ENCODE data around the gene TRMT61A.

Gene TRMT61A

DNA sequence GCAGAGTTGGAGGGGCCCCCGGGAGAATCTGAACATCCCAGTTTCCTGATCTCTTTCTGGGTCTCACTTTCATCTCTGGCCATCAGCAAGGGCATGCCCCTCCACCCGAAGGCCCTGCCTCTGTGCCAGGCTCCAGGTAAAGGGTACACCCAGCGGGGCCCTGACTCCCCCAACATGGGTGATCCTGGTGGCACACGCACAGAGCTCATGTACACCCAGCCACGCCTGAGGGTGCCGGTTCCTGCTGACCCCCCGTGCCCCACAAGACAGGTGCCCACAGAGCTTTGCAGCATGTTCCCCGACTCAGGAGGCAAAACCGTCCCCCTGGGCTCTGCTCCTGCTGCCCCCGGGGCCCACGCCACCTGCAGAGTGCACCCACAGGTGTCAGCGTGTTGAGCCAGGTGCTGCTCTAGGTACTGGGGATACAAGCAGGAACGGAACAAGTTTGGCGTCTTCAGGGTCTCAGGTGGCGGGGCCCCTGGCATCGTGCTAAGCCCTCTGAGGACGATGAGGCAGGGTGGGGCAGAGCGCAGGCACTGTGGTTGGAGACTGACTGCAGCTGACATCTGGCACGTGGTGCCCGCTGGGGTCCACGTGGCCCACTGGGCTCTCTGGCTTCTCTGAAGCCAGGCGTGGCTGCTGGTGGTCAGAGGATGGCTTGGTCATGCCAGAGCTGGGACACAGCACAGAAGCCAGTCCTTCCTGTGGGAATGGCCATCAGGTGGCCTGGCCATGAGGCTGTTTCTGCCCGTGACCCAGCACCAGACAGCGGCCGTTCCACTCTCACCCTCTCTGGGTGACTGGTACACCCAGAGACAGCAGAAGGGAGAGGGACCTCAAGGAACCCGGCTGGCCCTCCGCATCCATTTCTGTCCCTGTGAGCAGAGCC, 19.7 kb downstream of the TRMT61A start:
- no peak for DNase-seq

DNA sequence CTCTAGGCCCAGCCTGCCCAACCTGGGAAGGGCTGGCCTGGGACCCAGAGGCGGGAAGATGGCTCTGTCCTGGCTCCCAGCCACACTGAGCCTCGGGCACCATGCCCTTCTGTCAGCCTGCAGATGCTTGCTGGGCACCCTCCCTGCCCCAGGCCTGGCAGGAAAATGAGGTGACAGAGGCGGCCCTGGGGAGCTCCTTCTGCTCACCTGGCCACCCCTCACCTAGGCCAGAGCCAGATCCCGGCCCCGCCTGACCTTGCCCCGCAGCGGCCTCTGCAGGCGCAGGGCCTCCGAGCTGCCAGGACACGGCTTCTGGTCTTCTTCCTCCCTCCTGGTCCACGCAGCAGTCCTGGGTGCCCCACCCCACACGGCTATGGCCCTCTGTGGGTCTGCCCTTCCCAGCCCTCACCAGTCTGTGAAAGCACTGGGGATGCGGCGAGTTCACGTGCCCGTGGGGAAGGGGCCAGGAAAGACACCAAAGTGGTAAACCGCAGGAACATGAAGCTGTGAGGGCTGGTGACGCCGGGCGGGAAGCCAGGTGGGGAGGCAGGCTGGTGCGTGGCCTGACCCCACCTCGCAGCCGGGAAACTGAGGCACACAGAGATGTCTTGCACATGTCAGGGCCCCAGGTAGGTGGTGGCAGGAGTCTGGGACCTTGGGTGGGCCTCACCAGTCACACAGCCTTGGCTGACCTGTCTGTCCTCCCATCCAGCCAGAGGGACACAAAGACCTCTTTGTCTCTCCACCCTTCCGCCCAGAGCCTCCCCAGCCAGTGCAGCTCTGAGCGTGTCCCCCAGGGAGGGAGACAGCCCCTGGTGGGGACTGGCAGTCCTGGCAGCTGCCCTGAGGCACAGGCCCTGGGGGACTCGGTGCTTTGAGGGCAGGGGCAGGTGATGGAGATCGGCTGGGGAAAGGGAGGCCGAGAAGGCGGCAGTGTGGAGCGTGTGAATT, 20.6 kb downstream of the TRMT61A start:
- DNase-seq: no peak

- DNase-seq: no peak
Observed at GRCh38 chr14:103550451-103551337, 21.7 kb downstream of the TRMT61A start.

GRCh38 chr14:103551338-103551762, 22.4 kb downstream of the TRMT61A start:
- DNase-seq: no peak

- DNase-seq: no peak
Observed at GRCh38 chr14:103552011-103552845, 23.2 kb downstream of the TRMT61A start.

DNA sequence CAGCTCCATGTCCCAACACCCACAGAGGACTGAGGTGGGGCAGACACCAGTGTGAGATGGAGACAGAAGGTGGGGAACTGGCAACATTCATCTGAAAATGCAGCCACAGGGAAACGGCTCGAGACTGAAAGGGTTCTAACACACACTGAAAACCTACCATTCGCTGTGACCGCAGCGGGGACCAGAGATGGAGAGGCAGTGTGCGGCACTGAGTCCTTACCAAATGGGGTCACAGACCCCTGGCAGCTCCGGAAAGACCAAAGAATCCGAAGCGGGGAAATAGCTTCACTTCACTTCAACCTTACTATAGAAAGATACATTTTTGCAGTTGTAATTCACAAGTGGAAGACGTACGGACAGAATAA, 23.8 kb downstream of the TRMT61A start:
- no peak for DNase-seq

DNA sequence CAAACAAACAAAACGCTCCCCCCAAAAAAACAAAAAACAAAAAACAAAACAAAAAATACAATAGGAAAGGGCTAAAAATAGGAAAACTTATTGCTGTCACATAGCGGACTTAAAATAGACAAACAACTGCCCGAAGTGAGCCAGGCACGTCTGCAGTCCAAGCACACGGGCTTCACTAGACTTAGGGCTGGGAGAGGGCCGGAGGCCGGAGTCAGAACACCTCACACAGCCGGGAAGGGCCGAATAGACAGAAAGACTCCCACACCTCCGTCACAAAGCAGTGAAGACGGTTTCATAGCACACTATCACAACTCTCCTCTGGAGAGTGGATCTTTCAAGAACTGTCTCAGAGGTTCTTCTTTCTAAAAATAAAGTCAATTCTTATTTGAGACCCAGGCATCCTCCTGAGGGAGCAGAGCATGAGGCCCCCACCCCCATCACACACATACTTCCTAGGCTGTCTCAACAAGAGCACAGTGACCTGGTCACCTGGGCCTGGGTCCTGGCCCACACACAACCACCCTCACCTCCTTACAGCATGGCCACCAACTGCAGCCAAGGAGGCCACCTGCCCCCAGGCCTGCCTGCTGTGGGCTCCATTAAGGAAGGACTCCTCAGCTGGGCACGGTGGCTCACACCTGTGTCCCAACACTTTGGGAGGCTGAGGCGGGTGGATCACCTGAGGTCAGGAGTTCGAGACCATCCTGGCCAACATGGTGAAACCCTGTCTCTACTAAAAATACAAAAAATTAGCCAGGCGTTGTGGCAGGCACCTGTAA, 26.8 kb downstream of the TRMT61A start:
- DNase-seq: no peak

DNA sequence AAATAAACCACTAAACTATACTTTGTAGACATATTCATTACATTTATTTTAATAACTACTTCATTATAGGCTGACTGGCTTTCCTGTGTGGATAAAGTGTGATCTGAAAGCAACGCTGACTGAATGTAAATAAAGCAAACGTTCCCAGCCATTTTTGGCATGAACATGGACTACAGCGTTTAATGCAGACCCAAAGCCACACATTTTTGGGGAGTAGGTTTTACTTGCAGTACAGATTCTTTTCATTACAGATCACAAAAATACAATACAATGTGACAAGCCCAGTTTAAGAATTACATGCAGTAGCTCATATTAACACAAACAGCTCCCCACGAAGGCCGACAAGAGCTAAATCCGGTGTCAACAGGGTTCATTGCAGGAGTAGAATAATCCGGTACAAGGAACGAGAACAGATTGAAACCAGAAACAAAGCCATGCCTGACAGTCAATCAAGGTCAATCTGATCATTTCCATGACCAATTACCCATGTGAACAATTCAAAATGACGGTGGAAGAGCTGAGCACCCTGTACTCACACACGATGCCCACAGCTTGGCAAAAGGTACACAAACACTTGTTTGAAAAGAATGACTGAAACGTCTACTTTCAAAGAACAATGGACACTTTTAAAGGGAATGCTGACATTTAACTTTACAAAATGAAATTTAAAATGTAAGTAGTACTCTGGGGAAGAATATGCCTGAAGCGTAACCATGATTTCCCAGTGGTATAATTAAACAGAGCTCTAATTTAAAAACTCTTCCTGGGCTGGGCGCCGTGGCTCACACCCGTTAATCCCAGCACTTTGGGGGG, 28.2 kb downstream of the TRMT61A start:
- no peak for DNase-seq

DNA sequence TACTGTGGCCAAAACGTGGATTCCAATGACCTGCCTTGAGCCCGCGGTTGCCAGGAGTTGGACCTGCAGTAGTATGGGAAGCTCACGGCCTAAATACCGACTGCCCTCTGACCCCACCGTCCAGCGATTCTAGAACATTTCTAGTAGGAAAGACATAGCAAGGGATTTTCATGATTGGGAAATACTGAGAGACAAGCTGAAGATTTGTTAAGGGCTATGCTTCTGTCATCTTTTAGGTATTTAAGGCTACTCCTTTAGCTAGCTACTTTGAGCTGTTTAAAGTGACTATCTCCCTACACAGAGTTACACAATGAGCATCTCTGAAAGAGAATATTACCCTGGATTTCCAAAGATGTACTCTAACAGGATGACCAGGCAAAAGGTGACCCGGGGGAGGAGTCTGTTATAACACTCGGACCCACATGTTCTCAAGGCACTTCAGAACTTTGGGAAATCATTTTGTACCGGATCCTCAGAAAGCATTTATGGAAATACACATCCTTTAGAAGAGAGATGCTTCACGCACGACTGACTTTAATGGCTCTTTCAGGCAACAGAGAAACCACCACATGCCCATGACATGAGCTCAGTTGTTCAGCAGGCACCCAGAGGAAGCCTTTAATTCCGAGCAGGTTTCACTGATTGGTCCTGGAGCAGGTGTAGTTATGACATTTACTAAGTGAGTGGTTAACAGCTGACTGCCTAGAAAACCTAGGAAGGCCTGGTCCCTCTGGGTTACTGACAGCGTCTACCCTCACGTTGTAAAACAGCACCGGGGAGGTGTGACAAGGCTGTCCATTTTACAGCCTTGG, 29.3 kb downstream of the TRMT61A start:
- peak; percentile 16 for DNase-seq

- no peak for DNase-seq
Observed at GRCh38 chr14:103559766-103560165, 30.8 kb downstream of the TRMT61A start.

DNA sequence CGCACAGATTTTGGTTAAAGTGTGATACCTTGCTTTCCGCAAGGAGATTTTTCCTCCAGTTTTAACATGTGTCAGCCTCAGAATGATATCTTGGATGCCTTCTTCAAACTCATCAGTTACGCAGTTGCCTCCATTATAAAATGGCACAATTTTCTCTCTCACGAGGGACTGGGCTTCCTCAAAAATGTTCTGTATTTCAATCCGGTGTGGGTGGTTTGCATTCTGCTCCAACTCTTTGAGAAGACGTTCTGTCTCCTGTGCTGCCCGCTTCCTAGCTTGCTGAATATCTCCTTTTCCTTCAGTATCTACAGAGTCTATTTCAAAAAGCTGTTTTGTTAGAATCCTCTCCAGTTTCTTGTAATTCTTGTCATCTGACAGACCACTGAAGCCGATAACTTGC, 31.7 kb downstream of the TRMT61A start:
- no peak for DNase-seq

GRCh38 chr14:103561381-103562178, 32.6 kb downstream of the TRMT61A start:
- DNase-seq: peak; percentile 36

GRCh38 chr14:103562179-103562428, 33.1 kb downstream of the TRMT61A start:
- DNase-seq: peak; percentile 27

GRCh38 chr14:103562429-103563225, 33.6 kb downstream of the TRMT61A start, which contains the start of the genes BAG5 and COA8:
TSS of gene BAG5 (minus strand) at chr14:103562657. CDS start at chr14:103561164, 1,493 bp downstream.
TSS of gene COA8 (plus strand) at chr14:103562960. CDS start at chr14:103563002, 42 bp downstream.
- peak; percentile 69 for DNase-seq

DNA sequence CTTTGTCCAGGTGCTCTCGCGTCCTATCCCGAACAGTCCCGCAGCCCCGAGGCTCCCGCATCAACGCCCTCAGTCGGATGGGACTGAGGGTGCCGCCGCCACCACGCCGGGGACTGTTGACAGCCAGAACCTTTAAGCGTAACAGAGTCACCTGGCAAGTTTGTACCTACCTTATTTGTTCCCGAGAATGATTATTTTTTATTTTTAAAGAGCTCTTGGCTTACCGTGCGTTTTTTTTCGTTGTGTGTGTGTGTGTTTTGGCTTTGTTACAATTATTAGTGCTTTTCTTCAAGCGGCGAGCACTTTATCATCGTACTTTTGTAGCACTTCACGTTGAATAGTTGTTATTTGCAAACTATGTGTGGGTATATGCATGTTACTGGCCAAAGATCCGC, 34.2 kb downstream of the TRMT61A start:
- DNase-seq: no peak

- DNase-seq: no peak
Observed at GRCh38 chr14:103563844-103564505, 35.0 kb downstream of the TRMT61A start.

- DNase-seq: no peak
Observed at GRCh38 chr14:103568952-103569351, 40.0 kb downstream of the TRMT61A start.

Data from fibroblast of upper back skin (primary cell).